GM18520 (cell line): ENCODE measurements around the gene PIP4K2B.

Experiments used
- ATAC-seq: cut with Tn5 transposase; IDR thresholded peaks from one replicate; pipeline ENCODE4 v1.9.1; 2021; ENCODE audit not compliant: unreplicated experiment

Gene PIP4K2B

DNA sequence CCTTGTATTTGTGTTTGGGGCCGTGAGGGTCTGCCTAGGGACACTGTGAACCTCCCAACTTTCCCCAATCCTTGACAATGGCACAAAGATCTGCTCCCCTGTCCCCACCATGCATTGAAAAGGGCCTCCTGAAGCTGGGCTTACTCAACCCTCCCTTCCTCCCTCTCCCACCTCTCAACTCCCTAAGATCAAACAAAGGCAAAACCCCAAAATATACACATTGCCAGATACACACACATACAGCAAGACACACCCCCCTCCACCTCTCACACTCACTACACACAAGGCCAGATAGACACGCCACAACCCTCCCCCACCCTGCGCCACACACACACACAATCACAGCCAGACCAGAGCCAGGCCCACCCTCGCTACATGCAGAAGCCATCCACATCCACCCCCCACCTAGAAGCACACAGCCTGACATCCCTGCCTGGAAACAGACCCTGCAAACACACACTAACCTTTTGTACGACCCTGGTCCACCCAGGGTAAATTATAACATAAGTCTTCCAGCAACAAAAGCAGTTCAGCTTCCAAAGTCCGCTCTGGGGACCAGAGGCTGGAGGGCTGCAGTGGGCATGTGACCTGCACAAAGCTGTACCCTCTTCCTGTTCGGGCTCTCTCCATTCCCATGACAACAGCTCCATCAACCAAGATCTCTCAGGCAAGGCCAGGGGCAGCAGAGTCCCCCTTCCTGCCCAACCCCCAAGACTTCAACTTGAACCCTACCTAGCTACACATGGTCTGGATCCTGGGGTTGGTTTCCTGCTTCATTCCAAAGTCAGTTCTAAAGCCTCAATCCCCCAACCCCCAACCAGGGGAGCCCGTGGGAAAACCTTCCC lies 53.1 kb downstream of the PIP4K2B start:
- ATAC-seq: no peak

GRCh38 chr17:38745545-38745944 lies 53.8 kb downstream of the PIP4K2B start:
- ATAC-seq: no peak

DNA sequence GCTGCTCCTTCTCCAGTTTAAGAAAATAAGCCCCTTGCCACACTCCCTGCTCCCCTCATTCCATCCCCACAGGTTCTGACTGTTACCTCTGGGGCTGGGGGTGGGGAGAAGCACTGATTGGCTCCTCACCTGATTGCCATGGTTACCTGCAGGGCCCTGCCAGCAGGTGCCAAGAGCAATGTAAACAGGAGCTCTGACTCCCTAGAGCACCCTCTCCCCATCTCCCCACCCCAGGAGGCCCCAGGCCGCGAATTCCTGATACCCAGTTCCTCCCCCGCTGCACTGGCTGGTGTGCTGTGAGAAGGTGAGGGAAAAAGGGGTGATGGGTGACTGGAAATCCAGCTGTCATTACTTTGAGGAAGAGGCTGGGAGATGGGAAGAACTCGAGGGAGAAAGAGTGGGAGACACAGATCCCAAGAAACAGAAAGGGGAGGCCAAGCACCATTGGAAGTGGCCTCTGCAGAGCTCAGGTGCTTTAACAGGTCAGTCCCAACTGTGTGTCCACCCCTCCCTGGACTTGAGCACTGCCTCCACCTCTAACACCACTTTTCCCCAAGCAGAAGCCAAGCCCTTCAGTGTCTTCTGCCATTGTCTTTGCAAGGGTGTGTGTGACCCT lies 55.7 kb downstream of the PIP4K2B start:
- no peak for ATAC-seq

- ATAC-seq: no peak
These were observed 56.7 kb downstream of the PIP4K2B start for GRCh38 chr17:38742411-38743308.

DNA sequence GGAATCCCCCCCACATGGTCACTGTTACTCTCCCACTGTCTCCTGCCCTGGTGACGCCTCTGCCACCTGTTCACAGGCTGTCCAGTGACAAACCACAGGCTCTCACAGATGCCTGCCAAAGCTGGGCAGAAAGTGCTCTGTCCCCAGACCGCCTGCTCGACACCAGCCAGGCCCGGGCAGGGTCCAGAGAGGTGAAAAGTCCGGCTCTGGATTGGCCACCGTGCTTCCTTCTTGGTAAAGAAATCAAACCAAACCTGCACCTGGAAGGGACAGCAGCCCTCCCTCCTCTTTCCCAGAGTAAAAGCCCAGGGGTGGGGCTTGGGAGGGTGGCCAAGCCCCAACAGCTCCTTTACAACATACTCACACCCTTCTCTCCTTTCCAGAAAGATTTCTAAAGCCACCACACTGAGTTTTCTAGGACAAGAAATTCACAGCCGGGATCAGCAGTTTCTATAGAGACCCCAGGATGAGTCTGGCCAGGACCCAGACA lies 57.4 kb downstream of the PIP4K2B start:
- no peak for ATAC-seq

DNA sequence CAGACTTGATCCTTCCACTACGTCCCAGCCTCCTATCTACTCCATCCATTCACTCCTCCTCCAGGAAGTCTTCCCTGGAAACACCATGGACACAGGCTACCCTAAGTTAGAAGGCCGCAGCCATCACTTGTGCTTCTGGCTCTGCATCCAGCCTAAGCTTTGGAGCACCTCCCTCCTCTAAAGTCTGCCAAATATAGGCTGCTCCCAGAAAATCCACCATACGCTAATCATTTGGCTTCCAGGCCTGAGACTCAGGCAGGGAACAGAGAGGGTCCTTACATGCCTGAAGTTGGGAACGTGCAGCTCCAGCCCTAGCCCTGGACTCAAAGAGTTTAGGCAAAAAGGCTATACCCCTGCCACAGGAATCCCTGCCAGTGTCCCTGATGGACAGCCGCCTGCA lies 57.9 kb downstream of the PIP4K2B start:
- ATAC-seq: no peak

DNA sequence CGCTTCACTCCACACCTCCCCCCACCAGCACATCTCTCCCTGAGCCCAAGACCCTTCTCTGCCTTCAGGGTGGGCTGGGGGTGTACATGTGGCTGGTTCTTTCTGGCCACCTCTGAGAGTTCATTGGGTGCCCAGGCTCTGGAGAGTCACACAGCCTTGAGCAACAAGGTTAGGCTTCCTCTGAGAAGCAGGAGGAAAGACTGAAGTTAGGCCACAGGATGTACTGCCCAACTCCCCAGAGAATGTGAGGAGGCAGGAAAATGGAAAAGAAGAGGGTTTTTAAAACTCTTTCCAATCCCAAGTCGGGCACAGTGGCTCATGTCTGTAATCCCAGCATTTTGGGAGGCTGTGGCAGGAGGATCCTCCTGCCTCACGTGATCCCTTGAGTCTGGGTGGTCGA lies 58.5 kb downstream of the PIP4K2B start:
- ATAC-seq: no peak

- no peak for ATAC-seq
These were observed 59.3 kb downstream of the PIP4K2B start for GRCh38 chr17:38740044-38740443.

- ATAC-seq: no peak
These were observed 60.1 kb downstream of the PIP4K2B start for GRCh38 chr17:38739305-38739704.

GRCh38 chr17:38738686-38739085 lies 60.7 kb downstream of the PIP4K2B start:
- no peak for ATAC-seq

DNA sequence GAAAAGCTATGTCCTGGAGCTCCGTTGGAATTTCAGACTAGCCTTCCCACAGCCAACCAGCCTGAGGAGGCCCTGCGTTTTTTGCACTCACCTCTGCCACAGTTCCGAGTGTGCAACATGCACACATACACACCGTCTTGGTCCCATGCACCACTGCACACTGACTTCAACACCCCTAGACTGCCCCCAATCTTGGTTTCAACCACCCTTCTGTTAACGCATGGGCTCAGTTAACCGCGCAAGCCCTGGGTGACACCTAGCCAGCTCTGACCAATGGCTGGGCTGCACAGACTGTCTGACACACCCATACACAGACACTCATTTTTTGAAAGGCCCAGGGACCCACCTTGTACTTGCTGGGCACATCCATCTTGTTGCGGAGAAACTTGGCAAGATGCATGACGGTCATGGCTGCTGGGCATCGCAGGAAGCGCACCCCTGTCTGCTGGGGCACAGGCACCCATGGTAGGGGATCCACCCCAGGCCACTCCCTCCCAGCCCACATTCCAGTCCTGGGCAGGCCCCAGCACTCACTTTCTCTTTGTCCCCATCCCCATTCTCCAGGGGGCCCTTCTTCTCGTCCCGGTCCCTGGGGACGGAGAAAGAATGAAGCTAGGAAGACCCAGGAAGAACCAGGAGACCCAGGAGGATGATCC lies 61.2 kb downstream of the PIP4K2B start:
- ATAC-seq: no peak

GRCh38 chr17:38735161-38735997 lies 64.0 kb downstream of the PIP4K2B start:
- no peak for ATAC-seq

DNA sequence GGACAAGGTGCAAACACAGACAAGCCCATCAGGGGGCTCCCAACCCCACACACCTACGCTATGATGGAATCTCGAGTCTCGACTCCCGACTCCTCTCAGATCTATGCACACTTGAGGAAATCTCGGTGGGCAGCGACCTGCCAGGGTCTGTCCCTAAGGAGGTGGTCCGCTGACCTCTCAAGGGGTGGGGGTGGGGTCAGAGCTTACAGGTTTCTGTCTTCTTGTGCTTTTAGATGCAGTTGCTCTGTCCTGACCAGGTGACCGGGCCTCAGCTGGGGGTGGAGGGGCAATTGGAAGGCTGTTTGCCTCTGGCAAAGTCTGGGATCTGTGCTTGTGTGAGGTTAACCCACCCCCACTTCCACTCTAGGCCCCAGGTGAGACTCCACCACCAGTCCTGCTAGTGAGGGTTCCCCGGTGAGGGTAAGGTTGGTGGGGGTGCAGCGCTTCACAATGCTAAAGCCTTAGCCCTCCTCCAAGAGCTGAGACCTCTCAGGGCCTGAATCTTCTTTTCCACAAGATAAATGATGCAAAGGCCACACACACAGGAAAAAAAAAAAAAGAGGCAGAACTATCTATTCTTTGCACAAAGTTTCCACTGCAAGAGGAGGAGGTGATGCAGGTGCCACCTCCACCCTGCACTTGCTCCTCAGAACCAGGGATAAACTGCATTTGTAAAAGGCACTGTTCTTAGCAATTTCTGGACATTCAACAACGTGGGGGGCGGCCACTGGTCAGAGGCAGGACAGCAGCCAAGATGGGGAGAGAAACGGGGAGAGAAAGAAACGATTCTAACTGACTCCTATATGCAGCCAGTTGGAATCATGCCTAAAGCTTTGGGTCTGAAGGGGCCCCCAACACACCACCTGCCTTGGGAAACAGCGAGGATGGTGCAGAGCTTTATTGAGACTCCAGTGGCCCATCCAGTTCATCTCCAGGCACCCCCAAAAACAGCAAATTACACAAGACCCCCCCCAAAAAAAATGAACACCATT lies 65.1 kb downstream of the PIP4K2B start:
- no peak for ATAC-seq

- ATAC-seq: no peak
These were observed 65.9 kb downstream of the PIP4K2B start for GRCh38 chr17:38733282-38733981.

DNA sequence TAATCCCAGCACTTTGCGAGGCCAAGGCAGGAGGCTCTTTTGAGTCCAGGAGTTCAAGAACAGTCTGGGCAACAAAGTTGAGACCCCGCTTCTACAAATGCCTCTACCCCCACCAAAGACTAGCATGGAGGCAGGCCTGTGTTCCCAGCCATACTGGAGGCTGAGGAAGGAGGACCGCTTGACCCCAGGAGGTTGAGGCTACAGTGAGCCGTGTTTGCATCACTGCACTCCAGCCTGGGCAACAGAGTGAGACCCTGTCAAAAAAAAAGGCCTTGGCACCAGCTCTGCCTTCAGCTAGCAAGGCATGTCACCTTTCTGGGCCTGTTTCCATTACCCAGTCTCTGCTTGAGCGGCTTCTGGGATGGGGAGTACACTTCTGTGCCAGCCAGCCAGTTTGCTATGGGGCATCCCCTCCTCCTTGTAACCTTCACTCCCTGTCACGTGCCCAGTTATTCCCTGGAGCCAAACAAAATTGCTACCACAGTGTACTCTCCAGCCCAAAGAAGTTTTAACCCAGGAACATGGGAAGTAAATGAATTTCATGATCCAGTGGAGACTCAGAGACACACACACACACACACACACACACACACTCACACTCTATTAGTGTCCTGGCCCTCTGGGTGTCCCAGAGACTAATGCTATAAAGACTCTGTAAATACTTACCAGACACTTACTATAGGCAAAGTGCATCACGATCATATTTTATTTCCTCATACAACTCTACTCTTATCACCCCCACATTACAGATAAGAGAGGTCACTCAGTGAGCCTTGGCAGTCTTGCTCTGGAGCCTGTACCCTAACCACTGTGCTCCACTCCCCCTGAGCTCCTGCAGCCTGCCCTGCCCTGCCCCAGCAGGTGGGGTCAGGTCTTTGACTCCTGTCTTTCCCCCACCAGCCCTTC lies 66.7 kb downstream of the PIP4K2B start:
- ATAC-seq: no peak

DNA sequence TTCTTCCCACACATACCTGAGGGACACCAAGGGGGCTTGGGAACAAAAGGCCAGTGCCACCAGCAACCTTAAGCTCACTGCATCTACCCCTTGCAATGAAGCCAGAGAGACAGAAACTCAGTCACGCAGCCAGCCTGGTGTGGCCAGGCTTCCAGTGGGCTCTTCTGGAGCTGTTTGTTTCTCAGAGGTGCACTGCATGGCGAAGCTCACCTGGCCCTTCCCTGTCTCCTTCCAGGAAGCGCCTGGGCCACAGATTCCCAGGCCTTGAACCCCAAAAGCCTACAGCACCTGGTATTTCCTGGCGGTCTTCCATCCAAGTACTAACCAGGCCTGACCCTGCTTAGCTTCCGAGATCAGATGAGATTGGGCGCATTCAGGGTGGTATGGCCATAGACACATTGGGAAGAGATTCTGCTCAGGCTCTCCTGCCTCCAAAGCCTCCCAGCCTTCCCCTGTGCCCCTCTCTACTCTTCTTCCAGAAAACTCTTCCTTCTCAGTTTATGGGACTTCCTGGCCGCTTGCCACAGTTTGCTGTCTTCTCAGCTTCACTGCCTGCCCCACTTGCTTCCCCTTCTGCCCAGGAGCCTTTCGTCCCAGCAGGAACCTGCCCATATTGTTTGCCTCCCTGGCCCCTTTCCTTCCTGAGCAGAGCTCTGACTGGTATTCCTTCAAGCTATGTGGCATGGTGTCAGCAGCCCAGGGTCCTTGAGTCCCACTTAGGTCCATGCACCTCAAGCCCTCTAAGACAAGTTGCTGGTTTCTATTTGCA lies 67.6 kb downstream of the PIP4K2B start:
- no peak for ATAC-seq
